ENCODE measurements around the gene CAV3. TPM values are rescaled to one million over a fixed set of nuclear protein-coding genes. Genes with fewer than 3 reads are reported as not detected.

CAV3 gene
- not detected in 2 replicates for total RNA-seq

GRCh38 chr3:8733332-8734094 lies at the start of gene CAV3:
TSS of gene CAV3 (plus strand) at chr3:8733802. CDS start at chr3:8733877, 75 bp downstream.

GRCh38 chr3:8769088-8769822 lies 35.7 kb downstream of the CAV3 start, which contains the start of gene OXTR:
TSS of gene OXTR (minus strand) at chr3:8769613. CDS start at chr3:8768187, 1,426 bp downstream.

Other genes starting within 250 kb of the CAV3 start
- 2.8 and 2.9 TPM in 2 replicates for gene LMCD1, start 232.0 kb upstream of the CAV3 start, total RNA-seq
- not detected in 2 replicates for gene SSUH2, start 89.0 kb upstream of the CAV3 start, total RNA-seq
- 0.09 and 0.32 TPM in 2 replicates for gene OXTR, start 35.8 kb downstream of the CAV3 start, total RNA-seq
- 2.8 and 4.9 TPM in 2 replicates for gene RAD18, start 229.7 kb downstream of the CAV3 start, total RNA-seq

Measured in bronchial smooth muscle cell (primary cell).